Prostate gland (tissue), 2 donors: ENCODE data around the gene TGM6.
"Not testable (repeated sequence)": the region's sequence is repeated elsewhere in the genome, so short reads cannot be mapped to it uniquely, and the experiment has no call there.

Experiments used
- POLR2A ChIP-seq: fragments of 450-650 bp; IDR thresholded peaks from one replicate; pipeline ENCODE4 v1.6.1; 2016; ENCODE audit warnings: antibody characterized with exemption, mild to moderate bottlenecking
- TF ChIP-seq, protein P1 (sequence below), 4 experiments: fragments of 200-600 bp in 2 of 4; fragments of 450-650 bp in 2 of 4; sonication (generic) in 2 of 4; IDR thresholded peaks; 1 replicate in 3 of 4; 2 replicates in 1 of 4; pipeline ENCODE4 v1.5.1; 2016 to 2019; ENCODE audit warnings: antibody characterized with exemption in 4 of 4, mild to moderate bottlenecking in 2 of 4, moderate library complexity in 2 of 4

DNA sequence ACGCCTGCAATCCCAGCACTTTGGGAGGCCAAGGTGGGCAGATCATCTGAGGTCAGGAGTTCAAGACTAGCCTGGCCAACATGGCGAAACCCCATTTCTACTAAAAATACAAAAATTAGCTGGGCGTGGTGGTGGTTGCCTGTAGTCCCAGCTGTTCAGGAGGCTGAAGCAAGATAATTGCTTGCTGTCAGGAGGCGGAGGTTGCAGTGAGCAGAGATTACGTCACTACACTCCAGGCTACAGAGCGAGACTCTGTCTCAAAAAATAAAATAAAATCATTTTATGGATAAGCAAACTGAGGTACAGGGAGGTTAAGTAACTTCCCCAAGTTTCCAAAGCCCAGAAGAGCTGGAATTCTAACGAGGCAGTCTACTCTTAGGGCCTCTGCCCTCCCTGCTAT, 26.7 kb downstream of the TGM6 start:
- TF ChIP-seq, protein P1, sequence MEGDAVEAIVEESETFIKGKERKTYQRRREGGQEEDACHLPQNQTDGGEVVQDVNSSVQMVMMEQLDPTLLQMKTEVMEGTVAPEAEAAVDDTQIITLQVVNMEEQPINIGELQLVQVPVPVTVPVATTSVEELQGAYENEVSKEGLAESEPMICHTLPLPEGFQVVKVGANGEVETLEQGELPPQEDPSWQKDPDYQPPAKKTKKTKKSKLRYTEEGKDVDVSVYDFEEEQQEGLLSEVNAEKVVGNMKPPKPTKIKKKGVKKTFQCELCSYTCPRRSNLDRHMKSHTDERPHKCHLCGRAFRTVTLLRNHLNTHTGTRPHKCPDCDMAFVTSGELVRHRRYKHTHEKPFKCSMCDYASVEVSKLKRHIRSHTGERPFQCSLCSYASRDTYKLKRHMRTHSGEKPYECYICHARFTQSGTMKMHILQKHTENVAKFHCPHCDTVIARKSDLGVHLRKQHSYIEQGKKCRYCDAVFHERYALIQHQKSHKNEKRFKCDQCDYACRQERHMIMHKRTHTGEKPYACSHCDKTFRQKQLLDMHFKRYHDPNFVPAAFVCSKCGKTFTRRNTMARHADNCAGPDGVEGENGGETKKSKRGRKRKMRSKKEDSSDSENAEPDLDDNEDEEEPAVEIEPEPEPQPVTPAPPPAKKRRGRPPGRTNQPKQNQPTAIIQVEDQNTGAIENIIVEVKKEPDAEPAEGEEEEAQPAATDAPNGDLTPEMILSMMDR (IDR thresholded peaks at IDR 0.05), result not testable (repeated sequence)
- TF ChIP-seq POLR2A, result not testable (repeated sequence)
